T-helper 2 cell (primary cell): ENCODE data around the gene CAPN5.
A peak's percentile ranks its signal among the peaks of the same experiment; 100 is the strongest.

Experiments used
- DNase-seq, 5 experiments: peaks; one replicate each; pipeline versions ENCODE4 v3.0.0 to v3.0.0-alpha.2; 2012 to 2022

CAPN5 gene

GRCh38 chr11:77121096-77121640 is 54.4 kb downstream of the CAPN5 start:
- no peak for DNase-seq

GRCh38 chr11:77121876-77122575 is 55.3 kb downstream of the CAPN5 start:
- no peak for DNase-seq

GRCh38 chr11:77122576-77123212 is 55.9 kb downstream of the CAPN5 start:
- no peak for DNase-seq

GRCh38 chr11:77123591-77123990 is 56.8 kb downstream of the CAPN5 start:
- DNase-seq: no peak

- no peak for DNase-seq
Observed at GRCh38 chr11:77124041-77124440, 57.3 kb downstream of the CAPN5 start.

DNA sequence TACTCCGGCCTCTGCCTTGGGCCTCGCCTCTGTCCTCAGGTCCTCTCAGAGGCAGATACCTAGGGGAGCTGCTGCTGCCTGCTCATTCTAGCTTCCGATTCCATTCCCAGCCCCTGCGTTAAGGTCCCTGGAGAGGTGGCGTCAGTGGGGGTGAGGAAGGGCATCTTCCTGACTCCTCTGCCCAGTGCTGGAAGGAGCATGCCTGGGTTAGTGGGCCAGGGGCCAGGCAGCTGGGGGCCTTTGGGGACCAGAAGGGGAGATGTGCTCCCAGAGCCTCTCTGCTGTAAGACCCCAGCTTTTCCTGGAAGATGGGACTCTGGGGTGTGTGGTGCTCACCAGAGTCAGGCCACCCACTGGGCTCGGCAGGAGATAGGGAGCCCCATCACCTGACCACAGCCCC is 57.7 kb downstream of the CAPN5 start:
- DNase-seq: no peak

DNA sequence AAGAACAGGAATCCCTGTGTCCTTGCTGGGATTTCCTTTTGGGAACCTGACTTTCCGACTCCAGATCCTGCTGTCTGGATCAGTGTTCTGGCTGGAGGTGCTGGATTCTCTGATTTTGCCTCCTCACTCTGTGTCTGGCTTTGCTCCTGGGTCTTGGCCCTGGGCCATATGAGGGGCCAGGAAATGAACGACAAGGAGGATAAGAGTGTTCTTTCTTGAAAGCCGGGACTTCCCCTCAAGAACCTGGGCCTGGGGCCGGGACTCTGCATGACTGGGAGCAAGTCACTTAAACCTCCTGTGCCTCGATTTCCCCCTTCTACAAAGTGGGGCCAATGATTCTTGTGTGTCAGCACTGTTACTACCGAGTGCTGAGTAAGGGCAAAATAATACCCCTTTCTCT is 58.4 kb downstream of the CAPN5 start:
- no peak for DNase-seq

- no peak for DNase-seq
Observed at GRCh38 chr11:77125695-77126094, 58.9 kb downstream of the CAPN5 start.

- DNase-seq: no peak
Observed at GRCh38 chr11:77126156-77126775, 59.5 kb downstream of the CAPN5 start.

- no peak for DNase-seq
Observed at GRCh38 chr11:77126861-77127234, 60.1 kb downstream of the CAPN5 start.

- DNase-seq: peak; percentile 19 to 57 (median 45)
Observed at GRCh38 chr11:77127235-77127911, 60.6 kb downstream of the CAPN5 start.

GRCh38 chr11:77127920-77128691 is 61.3 kb downstream of the CAPN5 start, which contains the start of gene MYO7A:
Gene MYO7A (plus strand): TSS chr11:77128246. CDS start chr11:77130635, 2,389 bp downstream.
- no peak for DNase-seq

DNA sequence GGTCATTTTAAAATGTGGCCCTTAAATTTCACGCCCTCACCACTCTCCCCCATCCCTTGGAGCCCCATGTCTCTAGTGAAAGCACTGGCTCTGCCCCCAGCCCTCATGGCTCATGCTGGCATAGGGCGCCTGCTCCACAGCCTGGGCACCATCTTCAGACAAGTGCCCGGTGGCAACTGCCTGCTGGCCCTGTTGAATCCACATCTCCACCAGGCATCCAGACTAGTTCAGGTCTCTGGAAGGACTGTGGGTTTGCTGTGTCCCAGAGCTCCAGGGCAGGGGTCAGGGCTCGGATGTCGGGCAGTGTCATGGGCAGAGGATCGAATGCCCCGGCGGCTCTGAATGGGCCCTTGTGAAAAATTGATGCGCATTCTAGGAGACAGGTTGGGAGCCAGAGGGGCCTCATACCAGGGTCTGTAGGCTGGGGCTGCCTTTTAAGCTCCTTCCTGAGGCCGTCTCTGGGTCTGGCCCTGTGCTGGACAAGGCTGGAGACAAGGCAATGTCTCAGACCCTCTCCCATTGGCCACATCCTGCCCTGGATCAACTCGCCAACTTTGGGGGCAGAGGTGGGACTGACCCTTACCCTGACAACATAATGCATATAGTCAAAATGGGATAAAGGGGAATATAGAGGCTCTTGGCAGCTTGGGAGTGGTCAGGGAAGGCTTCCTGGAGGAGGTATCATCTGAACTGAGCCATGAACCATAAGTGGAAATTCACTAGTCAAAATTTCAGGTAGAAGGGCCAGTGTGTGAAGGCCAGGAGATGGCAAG is 62.5 kb downstream of the CAPN5 start:
- no peak for DNase-seq

DNA sequence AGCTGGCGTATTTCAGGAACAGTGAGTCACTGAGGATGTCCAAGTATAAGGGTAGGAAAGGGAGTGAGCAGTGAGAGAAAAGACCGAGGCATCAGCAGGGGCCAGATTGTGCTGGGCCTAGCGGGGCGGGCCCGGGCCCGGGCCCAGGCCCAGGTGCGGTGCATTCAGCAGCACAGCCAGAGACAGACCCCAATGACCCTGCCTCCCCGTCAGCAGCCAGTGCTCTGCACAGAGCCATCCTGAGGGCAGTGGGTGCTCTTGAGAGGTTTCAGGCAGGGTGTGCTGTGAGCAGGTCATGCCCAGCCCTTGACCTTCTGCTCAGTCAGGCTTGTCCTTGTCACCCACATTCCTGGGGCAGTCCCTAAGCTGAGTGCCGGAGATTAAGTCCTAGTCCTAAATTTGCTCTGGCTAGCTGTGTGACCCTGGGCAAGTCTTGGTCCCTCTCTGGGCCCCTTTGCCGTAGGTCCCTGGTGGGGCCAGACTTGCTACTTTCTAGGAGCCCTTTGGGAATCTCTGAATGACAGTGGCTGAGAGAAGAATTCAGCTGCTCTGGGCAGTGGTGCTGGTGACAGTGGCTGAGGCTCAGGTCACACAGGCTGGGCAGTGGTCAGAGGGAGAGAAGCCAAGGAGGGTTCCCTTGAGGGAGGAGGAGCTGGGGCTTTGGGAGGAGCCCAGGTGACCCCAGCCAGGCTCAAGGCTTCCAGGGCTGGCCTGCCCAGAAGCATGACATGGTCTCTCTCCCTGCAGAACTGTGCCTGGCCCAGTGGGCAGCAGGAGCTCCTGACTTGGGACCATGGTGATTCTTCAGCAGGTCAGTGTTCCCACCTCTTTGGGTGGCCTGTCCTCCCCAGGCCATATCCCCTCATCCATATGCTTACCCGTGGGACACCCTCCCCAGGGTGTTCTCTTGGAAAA is 63.3 kb downstream of the CAPN5 start:
- no peak for DNase-seq

DNA sequence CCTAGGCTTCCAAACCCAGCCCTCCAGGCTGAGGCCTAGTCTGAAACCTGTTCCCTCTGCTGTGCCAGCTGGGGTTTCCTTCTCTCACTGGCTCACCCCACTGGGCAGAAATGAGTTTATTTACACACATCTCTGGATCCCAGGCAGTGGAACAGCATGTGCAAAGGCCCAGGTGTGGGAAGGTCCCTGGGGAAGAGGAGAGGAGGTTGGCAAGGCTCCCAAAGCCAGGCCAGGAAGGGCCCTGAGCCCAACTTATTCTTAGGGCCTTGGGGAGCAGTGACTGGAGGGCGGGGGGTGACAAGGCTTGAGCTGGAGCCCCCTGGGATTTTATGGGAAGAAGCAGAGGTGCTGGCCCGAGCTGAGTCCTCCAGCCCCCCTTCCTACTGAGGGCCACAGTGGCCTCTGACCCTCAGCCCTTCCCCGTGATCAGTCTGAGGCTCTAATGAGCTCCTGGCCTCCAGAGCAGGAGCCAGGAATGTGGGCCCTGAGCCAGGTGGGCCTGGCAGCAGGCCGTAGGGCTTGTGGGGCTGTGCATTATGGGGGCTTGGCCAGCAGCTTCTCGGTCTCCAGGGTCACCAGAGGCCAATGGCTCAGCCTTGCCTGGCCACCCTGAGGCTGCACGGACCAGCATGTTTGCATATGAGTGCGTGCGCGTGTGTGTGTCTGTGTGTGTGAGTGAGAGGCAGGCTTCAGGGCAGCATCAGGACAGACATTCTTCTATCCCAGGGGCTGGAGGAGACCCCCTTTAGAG is 64.2 kb downstream of the CAPN5 start:
- DNase-seq: no peak

DNA sequence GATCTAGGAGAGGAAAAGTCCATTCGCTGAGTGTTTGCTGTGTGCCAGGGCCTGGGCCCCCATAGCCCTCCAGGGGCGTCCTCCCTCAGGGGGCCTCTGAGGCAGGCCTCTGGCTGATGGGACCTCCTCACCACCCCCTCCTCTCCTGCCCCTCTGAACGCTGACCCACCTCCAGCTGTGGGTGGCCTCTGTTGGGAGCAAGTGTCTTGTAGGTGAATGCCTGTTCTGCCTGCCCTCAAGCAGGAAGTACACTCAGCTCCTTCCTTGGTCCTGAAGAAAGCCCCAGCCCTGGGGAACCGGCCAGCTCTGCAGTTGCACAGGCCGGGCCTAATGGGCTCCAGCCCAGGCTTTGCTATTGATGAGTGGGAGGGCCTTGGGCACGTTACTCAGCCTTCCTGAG is 64.8 kb downstream of the CAPN5 start:
- DNase-seq: no peak

- no peak for DNase-seq
Observed at GRCh38 chr11:77135069-77135468, 68.3 kb downstream of the CAPN5 start.

DNA sequence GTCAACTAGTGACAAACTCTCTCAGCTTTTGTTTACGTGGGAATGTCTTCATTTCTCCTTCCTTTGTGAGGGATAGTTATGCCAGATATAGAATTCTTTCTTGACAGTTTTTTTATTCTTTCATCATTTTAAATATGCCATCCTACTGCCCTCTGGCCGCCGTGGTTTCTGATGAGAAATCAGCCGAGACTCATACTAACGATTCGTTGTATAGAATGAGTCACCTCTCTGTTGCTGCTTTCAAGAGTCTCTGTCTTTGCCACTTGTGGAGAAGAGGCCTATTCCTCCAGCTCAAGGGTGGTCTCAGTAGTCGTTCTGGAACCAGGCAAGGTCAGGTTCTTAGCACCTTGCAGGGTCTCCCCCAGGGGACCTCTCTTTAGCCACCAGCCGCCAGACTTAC is 69.3 kb downstream of the CAPN5 start:
- peak in 1 of 5 experiments; percentile 39 for DNase-seq

DNA sequence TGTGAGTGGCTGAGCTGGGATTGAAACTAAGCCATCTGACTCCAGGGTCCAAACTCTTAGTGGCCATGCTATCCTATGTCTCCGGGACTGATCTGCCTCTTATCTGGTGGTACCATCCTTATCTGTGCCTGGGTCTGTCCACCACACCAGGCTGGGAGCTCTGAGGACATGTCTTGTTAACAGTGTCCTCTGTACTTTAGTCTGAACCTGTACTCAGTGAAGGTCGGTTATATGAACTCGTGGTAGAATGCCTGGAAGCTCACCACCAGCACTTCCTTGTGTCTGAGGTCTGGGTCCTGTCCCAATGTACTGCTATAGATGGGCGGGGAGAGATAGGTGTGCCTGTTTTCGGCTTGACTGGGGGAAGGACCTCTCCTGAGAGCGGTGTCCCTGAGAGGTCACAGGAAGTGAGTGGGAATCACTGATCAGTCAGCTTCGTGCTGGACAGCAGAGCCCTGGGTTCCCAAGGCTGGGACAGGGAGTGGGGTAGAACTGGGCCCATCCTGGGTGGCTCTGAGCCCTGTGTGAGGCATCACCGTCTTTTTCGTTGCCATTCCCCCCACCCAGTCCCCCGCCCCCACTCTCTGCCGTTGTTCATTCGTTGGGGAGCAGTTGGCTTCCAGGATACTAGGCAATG is 70.1 kb downstream of the CAPN5 start:
- DNase-seq: no peak
